HG03108 (cell line): ENCODE results near the gene VPS72.
A peak's percentile ranks its signal among the peaks of the same experiment; 100 is the strongest.
"Not testable (repeated sequence)": the region's sequence is repeated elsewhere in the genome, so short reads cannot be mapped to it uniquely, and the experiment has no call there.

Experiments
- ATAC-seq: cut with Tn5 transposase; IDR thresholded peaks from one replicate; pipeline ENCODE4 v1.9.1; 2021; ENCODE audit warnings: moderate library complexity; ENCODE audit not compliant: unreplicated experiment

VPS72 gene, protein sequence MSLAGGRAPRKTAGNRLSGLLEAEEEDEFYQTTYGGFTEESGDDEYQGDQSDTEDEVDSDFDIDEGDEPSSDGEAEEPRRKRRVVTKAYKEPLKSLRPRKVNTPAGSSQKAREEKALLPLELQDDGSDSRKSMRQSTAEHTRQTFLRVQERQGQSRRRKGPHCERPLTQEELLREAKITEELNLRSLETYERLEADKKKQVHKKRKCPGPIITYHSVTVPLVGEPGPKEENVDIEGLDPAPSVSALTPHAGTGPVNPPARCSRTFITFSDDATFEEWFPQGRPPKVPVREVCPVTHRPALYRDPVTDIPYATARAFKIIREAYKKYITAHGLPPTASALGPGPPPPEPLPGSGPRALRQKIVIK

DNA sequence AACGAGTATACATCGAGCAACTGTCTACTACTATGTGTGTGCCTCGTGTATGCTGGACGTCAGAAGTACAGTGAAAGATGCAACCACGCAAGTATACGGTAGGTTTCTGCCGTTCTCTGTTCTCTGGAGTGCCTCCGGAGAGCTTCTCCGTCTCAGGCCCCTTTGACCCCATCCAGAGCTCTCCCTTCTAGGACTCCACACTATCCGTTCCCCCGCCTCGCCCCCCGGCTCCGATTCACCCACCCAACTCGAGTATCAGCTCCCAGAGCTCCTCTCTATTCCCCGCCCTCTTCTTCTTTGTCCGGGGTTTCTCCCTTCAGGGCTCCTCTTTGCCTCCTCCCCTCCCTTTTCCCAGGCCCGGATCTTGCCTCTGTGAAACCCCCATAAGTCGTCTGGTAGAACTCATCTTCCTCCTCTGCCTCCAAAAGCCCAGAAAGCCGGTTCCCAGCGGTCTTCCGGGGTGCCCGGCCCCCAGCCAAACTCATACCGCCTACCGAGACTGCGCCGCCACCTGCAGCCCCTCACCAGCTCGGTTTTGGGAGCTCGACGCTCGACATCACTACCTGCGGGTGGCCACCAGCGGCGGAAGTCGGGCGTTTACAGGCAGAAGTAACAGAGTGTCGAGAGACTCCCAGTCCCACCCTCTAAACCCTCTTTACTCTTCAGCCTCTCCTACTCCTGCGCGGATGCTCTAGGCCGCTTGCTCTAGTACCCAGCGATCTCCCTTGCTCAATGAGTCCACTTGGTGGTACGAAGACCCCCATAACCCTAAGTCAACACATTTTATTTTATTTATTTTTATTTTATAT is at the start of gene VPS72:
Gene VPS72 (minus strand): TSS at position 561 of the 809 bp plus-strand sequence. CDS start 76 bp downstream, at position 485.
- ATAC-seq: peak; percentile 92

DNA sequence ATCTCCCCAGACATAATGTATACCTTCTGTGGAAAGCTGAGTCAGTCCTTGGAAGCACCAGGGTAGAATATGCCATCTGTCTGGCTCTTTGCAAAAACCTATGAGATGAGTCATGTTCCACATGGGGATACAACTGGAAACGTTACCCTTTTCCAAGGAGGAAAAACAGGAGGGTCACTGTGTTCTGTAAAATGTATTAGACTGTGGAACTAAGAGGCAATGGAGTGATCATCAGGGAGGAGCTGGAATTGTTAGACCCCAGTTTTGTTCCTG is 48.4 kb upstream of the VPS72 start:
- ATAC-seq: no peak

DNA sequence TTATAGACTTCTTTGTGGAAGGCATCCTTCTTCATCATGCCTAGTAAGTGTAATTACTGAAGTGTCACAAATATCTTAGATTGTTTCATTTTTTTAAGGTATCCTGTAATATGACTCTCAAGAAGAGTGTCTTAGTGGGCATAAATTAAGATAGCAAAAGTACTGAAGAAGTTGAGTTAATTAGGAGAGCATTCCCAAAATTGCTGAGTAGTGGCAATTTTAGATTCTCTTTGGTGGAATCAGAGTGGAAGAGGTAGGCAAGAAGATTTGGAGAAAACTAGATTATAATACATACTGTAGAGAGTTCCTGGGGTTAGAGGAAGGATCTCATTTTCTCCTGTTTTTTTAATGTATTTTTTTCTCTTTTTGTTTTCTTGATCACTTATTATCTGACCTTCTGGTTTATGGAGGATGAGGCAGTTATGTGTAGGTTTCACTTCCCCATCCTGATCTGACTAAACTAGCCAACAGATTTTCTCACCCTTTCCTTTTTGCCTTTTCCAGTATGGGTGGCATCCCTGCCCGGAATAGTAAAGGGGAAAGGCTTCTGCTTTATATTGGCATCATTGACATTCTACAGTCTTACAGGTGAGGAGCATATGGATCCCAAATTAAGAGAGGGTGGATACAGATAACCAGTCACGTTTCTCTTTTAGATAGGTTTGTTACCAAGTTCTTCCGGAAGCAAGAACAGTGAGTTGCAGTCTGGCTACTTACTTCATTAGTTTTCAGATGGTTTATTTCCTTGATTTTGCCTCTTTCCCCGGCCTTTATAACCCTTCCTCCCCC is 47.9 kb upstream of the VPS72 start:
- ATAC-seq: peak; percentile 52

DNA sequence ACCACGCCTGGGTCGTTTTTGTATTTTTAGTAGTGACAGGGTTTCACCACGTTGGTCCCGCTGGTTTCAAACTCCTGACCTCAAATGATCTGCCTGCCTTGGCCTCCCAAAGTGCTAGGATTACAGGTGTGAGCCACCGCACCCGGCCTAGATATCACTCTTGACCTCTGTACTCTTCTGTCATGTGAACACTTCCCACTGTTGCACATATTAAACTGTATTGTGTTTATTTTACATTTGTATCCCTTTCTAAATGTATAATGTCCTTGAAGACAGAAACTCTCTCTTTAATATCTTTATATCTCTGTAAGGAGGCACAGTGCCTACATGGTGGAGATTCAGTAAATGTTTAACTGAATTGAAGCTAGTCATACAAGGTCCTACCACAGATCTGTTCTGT is 45.2 kb upstream of the VPS72 start:
- no peak for ATAC-seq

DNA sequence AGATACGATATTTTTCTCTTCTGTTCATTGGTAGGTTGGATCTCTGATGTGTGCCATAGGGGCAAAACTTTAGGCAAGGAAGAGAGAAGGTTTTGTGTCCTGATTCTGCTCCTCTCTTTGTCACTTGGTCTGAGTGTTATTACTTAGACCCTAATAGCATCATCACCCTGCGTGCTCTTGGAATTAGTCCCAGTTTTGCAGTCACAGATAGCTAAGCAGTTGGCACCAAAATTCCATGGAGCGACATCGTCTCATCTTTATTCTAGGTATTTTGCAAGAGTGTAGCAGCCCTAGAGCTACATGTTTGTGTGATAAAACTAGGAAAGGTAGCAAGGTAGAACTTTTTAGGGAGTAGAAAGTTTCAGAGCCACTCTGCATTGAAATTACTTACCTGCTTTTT is 32.1 kb upstream of the VPS72 start:
- no peak for ATAC-seq

DNA sequence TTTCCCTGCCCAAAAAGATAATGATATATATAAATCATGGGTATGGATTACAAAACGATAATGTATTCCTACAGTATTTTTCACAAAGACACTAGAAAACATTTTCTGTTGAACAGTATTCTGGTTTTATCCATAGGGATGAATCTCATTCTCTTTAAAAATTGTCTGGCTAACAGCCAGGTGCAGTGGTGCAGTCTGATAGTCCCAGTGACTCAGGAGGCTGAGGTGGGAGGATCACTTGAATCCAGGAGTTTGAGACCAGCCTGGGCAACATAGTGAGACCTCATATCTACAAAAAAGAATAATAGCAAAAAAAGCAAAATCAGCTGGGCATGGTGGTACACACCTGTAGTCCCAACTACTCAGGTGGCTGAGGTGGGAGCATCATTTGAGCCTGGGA is 31.6 kb upstream of the VPS72 start:
- ATAC-seq: no peak

DNA sequence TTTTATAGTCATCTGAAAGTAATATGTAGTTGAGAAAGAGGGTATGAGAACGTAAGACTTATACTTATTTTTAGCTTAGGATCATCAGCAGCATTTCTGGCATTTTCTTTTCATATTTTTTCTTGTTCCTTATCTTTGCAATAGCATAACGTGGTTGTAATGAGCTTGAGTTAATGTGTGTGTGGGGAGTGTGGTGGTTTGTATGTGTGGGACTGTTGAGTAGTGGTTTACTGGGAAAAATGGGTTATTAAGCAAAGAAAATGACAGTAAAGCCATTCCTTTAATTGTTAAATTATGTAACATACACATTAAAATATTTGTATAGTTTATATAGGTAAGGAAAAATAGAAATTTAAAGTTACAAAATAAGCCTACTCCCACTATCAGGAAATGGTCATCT is 23.6 kb upstream of the VPS72 start:
- ATAC-seq: no peak

DNA sequence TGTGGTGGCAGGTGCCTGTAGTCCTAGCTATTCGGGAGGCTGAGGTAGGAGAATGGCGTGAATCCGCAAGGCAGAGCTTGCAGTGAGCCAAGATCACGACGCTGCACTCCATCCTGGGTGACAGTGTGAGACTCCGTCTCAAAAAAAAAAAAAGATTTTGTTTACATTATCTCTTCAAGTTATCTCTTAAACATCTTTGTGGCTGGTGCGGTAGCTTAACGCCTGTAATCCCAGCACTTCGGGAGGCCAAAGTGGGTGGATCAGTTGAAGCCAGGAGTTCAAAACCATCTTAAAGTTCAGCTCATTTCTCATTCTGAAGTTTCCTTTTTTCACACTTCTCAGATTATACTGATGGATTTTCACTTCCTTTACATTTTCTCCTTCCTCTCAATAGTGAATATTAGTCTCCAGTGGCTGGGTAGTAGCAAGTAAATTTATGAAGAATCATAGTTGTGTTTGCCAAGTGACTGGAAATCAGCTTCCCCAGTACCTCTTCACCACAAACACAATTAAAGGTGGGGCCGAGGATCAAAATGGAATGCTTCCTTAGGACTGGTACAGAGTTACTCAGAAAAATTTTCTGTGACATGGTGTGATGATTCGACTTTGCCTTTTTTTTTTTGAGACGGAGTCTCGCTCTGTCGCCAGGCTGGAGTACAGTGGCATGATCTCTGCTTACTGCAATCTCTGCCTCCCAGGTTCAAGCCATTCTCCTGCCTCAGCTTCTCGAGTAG is 22.1 kb upstream of the VPS72 start:
- no peak for ATAC-seq

DNA sequence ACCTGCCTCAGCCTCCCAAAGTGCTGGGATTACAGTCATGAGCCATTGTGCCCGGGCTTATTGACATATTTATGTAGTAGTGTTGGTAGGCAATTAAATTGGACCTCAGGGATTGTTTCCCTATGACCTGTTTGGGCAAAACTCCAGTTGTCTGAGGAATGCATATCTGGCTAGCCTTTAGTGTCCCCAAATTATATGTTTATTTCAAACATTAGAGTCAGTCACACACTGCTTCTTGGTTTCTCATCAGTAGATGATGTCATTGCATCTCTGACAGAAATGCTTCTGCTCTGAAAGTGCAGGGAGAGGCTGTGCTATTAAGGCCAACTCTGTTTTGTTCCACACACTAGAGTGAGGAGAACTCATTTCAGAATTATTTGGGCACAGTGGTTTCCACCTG is 20.8 kb upstream of the VPS72 start:
- ATAC-seq: no peak

DNA sequence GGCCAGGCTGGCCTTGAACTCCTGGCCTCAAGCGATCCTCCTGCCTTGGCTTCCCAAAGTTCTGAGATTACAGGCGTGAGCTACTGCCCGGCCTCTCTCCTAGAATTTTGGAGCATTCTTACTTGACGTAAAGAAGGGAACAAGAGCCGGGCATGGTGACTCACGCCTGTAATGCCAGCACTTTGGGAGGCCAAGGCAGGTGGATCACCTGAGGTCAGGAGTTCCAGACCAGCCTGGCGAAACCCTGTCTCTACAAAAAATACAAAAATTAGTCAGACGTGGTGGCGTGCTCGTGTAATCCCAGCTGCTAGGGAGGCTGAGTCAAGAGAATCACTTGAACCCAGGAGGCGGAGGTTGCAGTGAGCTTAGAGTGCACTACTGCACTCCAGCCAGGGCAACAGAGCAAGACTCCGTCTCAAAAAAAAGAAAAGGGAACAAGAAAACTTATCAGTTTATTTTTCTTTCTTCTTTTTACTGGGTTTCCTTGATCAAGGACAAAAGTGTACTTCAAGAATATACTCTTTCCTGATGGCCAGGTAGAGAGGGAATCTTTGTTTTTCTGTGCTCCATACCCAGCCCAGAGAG is 15.5 kb upstream of the VPS72 start:
- ATAC-seq: not testable (repeated sequence)

DNA sequence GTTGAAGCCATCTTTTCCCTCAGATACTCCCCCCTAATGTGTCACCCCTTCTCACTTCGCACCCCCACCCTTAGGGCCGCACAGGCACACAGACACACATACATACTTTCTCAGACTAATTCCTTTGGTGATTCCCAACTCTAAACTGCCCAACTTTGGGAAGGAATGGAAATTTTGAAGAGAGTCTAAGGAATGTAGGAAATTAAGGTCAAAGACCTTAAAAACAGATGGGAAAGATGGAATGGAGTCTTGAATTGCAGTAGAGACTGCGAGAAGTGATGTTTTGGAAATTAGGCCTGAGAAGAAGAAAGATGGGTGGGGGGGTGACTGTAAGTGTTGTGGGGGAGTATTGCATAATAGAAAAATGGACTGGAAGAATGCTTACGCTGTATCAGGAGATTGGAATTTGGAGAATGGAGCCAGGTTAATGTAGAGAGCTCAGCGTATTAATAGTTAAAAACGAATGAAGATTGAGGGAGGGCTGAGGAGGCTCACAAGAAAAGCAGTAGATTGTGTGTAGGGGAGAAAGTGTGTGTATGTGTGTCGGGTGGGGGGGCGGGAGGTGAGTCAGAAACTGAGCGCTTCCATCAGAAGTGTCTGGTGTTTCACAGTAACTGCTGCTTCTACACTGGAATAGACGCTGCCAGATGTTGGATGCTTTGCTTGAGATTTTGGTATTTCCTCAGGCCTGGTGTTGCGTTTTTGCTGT is 10.0 kb upstream of the VPS72 start:
- no peak for ATAC-seq

DNA sequence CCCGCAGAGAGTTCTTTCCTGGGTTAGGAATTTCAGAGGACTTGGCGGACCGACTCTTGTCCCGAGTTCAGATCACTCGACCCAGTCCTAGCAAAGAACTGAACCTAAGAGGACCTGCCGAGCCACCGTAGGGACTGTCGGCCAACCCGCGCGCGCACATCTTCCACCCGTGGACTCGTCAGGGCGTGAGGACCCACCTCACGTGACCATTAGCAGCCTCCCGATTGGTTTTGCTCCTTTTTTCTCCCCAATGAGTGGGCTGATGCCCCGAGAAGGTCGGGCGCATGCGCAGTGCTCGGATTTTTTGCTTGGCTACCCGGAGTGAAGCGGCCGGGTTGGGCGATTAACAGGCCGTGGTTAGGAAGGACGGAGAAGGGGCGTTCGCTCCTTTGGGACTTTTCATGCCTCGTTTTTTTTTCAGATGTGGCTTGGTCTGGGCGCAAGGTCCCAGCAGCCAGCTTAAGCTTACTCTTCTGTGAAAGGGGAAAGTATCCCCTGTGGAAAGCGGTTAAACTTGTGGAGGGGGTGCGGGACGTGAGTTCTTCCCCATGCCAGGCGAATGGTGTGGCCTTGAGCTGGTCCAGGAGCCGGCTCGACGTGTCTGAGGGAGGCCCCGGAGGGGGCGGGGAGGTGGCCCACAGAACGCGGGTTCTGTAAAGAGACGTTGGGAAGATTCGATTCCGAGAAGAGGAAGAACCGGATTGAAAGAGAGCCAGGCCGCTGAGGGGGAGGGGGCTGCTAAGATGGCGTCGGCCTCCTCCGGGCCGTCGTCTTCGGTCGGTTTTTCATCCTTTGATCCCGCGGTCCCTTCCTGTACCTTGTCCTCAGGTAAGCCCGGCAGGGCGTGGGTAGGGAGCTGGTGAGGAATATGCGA is 8.5 kb upstream of the VPS72 start, which contains the start of gene PIP5K1A:
Gene PIP5K1A (plus strand): TSS at position 299 of the 874 bp plus-strand sequence. CDS start 445 bp downstream, at position 744.
- ATAC-seq: peak; percentile 90

DNA sequence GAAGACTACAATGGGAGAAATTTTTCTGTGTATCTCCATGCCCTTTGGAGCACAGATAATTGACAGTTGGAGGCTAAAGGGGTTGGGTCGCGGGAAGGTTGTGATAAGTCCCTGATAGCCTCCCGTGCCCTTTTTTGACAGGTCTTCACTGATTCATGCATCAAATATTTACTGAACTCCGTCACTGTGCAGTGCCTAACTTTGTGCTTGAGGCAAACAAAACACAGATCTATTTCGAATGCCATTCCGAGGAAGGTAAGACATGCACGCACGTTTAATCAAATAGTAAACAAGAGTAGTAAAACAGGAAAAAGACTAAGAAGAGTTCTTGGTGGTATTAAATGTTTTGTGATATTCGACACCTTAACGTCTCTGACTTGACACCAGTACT is 7.9 kb upstream of the VPS72 start:
- ATAC-seq: no peak

DNA sequence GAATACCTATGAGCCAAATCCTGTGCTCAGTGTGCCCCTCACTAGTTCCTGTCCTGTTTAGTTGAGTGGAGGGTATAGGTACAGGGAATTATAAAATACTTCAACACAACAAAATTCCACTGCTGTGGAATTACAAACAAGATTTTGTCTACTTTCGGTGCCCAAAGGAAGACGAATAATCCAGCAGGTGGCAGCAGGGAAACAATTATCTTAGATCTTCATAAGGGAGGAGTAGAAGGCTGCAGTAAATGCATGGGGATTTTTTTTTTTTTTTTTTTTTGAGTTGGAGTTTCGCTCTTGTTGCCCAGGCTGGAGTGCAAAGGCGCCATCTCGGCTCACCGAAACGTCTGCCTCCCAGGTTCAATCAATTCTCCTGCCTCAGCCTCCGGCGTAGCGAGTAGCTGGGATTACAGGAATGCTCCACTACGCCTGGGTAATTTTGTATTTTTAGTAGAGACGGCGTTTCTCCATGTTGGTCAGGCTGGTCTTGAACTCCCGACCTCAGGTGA is 6.3 kb upstream of the VPS72 start:
- ATAC-seq: no peak

DNA sequence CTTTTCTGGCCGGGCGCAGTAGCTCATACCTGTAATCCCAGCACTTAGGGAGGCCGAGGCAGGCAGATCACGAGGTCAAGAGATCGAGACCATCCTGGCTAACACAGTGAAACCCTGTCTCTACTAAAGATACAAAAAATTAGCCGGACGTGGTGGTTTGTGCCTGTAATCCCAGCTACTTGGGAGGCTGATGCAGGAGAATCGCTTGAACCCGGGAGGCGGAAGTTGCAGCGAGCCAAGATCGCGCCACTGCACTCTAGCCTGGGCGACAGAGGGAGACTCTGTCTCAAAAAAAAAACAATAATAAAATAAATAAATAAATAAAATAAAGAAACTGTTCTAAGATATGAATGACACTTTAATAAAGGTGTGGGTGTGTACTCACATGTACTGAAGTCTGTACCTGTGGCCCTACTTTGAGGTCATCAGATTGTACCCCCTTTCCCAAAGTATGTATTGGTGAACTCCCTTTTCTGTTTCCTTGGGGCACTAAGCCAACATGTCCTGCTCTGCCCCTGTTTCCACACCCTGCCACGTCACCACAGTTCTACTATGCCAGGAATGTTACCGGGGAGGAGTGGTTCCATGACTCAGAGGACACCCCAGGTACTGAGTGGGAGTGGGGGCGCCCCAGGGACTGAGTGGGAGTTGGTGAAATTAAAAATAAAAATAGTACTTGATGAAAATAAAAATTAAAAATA is 5.0 kb upstream of the VPS72 start:
- ATAC-seq: not testable (repeated sequence)

DNA sequence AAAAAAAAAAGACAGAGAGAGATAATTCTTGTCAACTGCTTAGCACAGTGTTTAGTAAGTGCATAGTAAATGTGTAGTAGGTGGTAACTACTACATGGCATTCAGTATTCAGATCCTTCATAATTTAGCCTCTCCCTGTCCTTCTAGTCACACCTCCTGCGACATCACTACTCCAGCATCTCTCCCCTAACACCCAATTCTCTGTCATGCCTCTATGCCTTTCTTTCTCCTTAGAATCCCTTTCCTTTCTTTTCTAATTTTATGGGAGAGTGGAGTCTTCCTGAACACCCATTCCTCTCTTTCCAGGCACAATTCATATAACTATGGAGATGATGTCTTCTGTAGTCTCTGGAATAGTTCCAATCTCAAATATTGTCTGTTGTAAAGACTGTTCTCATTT is 3.9 kb upstream of the VPS72 start:
- ATAC-seq: no peak

DNA sequence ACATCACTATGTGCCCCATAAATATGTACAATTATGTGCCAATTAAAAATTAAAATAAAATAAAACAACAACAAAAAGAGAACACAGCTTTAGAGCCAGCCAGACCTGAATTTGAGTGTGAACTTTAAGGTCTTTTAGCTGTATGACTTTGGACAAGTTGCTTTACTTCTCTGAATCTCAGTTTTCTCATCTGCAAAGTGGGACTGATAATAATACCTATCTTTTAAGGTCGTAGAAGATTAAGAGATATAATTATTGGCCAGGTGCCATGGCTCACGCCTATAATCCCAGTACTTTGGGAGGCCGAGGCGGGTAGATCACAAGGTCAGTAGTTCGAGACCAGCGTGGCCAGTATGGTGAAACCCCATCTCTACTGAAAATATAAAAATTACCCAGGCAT is 3.3 kb upstream of the VPS72 start:
- no peak for ATAC-seq

DNA sequence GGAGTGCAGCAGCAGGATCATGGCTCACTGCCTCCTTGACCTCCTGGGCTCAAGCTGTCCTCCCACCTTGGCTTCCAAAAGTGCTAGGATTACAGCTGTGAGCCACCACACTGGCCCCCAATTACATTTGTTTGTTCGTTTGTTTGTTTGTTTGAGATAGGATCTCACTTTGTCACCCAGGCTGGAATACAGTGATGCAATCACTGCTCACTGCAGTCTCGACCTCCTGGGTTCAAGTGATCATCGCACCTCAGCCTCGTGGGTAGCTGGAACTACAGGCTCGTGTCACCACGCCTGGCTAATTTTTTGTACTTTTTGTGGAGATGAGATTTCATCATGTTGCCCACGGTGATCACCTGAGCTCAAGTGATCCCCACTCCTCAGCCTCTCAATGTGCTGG is 2.0 kb upstream of the VPS72 start:
- ATAC-seq: no peak
